Activated CD8-positive, alpha-beta T cell treated with anti-CD3 and anti-CD28 coated beads for 36 hours (primary cell): ENCODE data around the gene CHN1. TPM values are rescaled to one million over a fixed set of nuclear protein-coding genes. Genes with fewer than 3 reads are reported as not detected.

Experiments
- ATAC-seq: fragments of 200-7000 bp; cut with Tn5 transposase; one replicate; pipeline ENCODE4 v1.10.0; 2021; ENCODE audit warnings: mild to moderate bottlenecking, moderate library complexity
- CTCF ChIA-PET: fragments of 350-600 bp; sonication (Branson Sonifier 250); formaldehyde crosslinking; loops from one replicate; lab custom pipeline; 2021; ENCODE audit warnings: antibody characterized with exemption; lab: Charles Lee
- POLR2A ChIA-PET: fragments of 350-600 bp; sonication (Branson Sonifier 250); formaldehyde crosslinking; loops from one replicate; lab custom pipeline; 2021; ENCODE audit warnings: antibody characterized with exemption; lab: Charles Lee
- DNase-seq: peaks from one replicate; pipeline ENCODE4 v3.0.0-alpha.2; 2020
- H3K27ac Mint-ChIP-seq: one replicate; pipeline ENCODE4 v1.8.0; 2021; ENCODE audit warnings: mild to moderate bottlenecking, mixed read lengths
- H3K27me3 Mint-ChIP-seq: one replicate; pipeline ENCODE4 v1.8.0; 2021; ENCODE audit warnings: mixed read lengths
- H3K36me3 Mint-ChIP-seq: one replicate; pipeline ENCODE4 v1.8.0; 2021; ENCODE audit warnings: low read depth, mixed read lengths
- H3K4me1 Mint-ChIP-seq: one replicate; pipeline ENCODE4 v1.8.0; 2021; ENCODE audit warnings: low read depth, mixed read lengths
- H3K4me3 Mint-ChIP-seq: one replicate; pipeline ENCODE4 v1.8.0; 2021; ENCODE audit warnings: mild to moderate bottlenecking, moderate library complexity, mixed read lengths
- H3K9me3 Mint-ChIP-seq: one replicate; pipeline ENCODE4 v1.8.0; 2021; ENCODE audit warnings: mixed read lengths
- intact Hi-C: fragments of 100-400 bp; cut with micrococcal nuclease; formaldehyde crosslinking; loops from one replicate; pipeline ENCODE4 v1.10.0; 2022
- total RNA-seq, 2 experiments: library from RNA; stranded (reverse); gene quantifications; one replicate each; pipeline ENCODE4 v1.2.3, GENCODE V29; 2021
- TF ChIP-seq, protein P1 (sequence below): fragments of 200-600 bp; IDR thresholded peaks from one replicate; pipeline ENCODE4 v1.8.0; 2022; ENCODE audit warnings: antibody characterized with exemption, mild to moderate bottlenecking

CHN1 gene
- total RNA-seq, 2 experiments from 2014 or later, result 2.9 to 3.0 TPM

DNA sequence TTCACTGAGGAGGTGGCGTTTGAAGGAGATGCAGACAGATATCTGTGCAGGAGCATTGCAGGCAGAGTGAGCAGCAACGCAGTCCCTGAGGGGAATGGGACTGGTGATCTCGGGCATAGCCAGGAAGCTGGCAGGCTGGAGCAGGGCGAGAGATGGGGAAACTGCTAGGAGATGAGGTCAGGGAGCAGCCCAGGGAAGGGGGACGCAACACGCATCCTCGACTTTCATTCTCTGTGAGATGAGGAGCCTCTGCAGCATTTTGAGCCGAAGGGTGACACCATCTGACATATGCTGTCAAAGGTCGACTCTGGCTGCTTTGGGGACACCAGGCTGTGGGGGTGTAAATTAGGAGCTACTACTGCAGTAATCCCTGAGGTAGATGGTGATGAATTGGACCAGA lies 236.6 kb downstream of the CHN1 start:
- TF ChIP-seq, protein P1, sequence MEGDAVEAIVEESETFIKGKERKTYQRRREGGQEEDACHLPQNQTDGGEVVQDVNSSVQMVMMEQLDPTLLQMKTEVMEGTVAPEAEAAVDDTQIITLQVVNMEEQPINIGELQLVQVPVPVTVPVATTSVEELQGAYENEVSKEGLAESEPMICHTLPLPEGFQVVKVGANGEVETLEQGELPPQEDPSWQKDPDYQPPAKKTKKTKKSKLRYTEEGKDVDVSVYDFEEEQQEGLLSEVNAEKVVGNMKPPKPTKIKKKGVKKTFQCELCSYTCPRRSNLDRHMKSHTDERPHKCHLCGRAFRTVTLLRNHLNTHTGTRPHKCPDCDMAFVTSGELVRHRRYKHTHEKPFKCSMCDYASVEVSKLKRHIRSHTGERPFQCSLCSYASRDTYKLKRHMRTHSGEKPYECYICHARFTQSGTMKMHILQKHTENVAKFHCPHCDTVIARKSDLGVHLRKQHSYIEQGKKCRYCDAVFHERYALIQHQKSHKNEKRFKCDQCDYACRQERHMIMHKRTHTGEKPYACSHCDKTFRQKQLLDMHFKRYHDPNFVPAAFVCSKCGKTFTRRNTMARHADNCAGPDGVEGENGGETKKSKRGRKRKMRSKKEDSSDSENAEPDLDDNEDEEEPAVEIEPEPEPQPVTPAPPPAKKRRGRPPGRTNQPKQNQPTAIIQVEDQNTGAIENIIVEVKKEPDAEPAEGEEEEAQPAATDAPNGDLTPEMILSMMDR, result no peak
- DNase-seq (no peak), ATAC-seq (no peak)
- no peaks in the 10 kb centered on the region for H3K9me3 Mint-ChIP-seq
- no peak overlapping the region for H3K27ac Mint-ChIP-seq
- CTCF ChIA-PET, result no interaction called here
- no peak overlapping the region for H3K4me3 Mint-ChIP-seq
- H3K27me3 Mint-ChIP-seq, result no peaks in the 10 kb centered on the region
- H3K4me1 Mint-ChIP-seq, result peaks cover 6% of the 10 kb centered on the region
- POLR2A ChIA-PET, result no interaction called here
- no peaks in the 10 kb centered on the region for H3K36me3 Mint-ChIP-seq
- intact Hi-C loops, result no loop called here

GRCh38 chr2:174766271-174766670 lies 238.9 kb downstream of the CHN1 start:
- Mint-ChIP-seq H3K27me3 (no peaks in the 10 kb centered on the region), H3K4me3 (no peak overlapping the region), H3K27ac (no peak overlapping the region), H3K4me1 (peaks cover 9% of the 10 kb centered on the region), H3K36me3 (no peaks in the 10 kb centered on the region), H3K9me3 (no peaks in the 10 kb centered on the region)
- DNase-seq (no peak), ATAC-seq (no peak)
- intact Hi-C loops, result no loop called here
- TF ChIP-seq, protein P1, result no peak
- ChIA-PET CTCF (interaction anchor here (5.0 kb wide), 1 partner anchor 67 kb away, joined by 34 read pairs; no protein-coding TSS in a partner anchor), POLR2A (no interaction called here)

DNA sequence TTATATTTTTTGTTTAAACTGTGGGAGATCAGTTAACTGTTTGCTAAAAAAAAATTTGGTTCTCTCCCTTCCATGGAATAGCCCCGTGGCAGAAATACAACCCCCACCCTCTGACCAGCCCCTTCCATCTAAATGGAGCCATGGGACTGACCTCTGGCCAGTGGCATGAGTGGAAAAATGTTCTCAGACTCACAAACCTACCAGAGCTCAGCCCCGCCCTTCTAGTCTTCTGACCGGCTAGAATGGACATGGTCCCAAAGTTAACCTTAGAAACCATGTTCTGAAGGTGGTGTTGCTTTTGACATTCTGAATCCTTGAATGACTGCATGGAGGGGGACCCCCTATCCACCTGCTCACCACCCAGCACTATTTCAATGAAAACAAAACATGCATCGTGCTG lies 239.6 kb downstream of the CHN1 start:
- Mint-ChIP-seq H3K4me3 (no peak overlapping the region), H3K9me3 (no peaks in the 10 kb centered on the region), H3K4me1 (peaks cover 9% of the 10 kb centered on the region), H3K36me3 (no peaks in the 10 kb centered on the region), H3K27ac (no peak overlapping the region), H3K27me3 (no peaks in the 10 kb centered on the region)
- ATAC-seq, result no peak
- TF ChIP-seq, protein P1, result no peak
- CTCF ChIA-PET, result interaction anchor here (1.0 to 5.0 kb wide), 5 partner anchors 10 to 240 kb away, joined by 4 to 34 read pairs (median 5); partner anchors contain the start of gene CHN1
- intact Hi-C loops, result no loop called here
- POLR2A ChIA-PET, result no interaction called here
- no peak for DNase-seq

DNA sequence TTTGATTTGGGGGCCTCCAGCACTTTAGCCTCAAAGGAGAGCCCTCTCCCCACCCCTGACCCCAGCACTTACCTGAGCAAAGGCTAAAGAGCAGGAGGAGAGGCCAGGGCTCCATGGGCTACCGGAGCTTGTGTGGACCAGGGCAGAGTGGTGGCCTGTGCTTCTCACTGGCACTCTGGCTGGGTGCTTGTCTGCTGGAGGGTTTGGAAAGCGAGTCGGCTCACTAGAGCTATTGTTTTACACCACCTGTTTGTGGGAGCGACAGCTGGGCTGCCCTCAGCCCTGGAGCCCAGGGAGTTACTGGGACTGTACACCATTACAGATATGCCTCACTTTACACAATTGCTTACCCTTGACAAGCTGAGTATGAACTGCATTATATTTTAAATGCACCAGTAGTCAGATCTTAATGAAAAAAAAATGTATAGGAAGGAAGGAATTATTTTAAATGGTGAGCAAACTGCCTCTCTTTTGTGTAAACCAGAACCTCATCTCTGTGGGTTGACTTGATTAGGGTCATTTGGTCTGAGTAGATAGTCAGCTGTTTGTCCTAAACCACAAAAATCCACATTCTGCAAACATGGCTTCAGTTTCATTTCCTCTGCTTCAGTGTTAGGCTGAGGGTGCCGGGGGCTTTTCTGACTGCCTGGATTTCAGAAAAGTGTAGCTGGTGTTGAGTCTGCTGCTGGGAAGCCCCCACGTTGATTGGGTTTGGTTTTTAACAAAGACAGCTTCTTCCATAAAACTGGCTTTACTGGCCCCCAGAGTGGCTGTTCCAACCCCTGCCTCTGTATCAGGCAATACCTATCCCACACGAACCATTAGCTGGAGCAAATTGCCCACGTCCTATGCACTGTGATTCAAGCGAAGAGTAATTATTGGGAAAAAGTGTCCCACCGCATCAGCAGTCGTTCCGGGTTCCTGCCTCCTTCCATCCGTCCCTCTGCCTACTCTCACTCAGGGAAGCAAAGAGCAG lies 240.6 kb downstream of the CHN1 start, which contains the start of gene CHRNA1:
TSS of gene CHRNA1 (minus strand) at position 193 of the 976 bp plus-strand sequence. CDS start at position 115, 78 bp downstream.
- Mint-ChIP-seq H3K36me3 (no peaks in the 10 kb centered on the region), H3K9me3 (no peaks in the 10 kb centered on the region), H3K4me3 (no peak within 1 kb of the TSS), H3K27me3 (no peaks in the 10 kb centered on the region), H3K4me1 (peaks cover 9% of the 10 kb centered on the region), H3K27ac (no peak within 1 kb of the TSS)
- CTCF ChIA-PET, result interaction anchor here (0.8 to 5.0 kb wide), 8 partner anchors 11 to 241 kb away, joined by 3 to 34 read pairs (median 4); partner anchors contain the start of gene CHN1
- DNase-seq (no peak), ATAC-seq (no peak)
- POLR2A ChIA-PET, result interaction anchor here (0.6 to 0.7 kb wide), 2 partner anchors 34 to 1794 kb away, joined by 3 read pairs; no protein-coding TSS in a partner anchor
- intact Hi-C loops, result no loop called here
- TF ChIP-seq, protein P1, result no peak
